ENCODE results near the gene ADGRV1. TPM values are rescaled to one million over a fixed set of nuclear protein-coding genes. Genes with fewer than 3 reads are reported as not detected.

ADGRV1 gene
- total RNA-seq, 1 experiment from 2014 or later, result 64.8 TPM

DNA sequence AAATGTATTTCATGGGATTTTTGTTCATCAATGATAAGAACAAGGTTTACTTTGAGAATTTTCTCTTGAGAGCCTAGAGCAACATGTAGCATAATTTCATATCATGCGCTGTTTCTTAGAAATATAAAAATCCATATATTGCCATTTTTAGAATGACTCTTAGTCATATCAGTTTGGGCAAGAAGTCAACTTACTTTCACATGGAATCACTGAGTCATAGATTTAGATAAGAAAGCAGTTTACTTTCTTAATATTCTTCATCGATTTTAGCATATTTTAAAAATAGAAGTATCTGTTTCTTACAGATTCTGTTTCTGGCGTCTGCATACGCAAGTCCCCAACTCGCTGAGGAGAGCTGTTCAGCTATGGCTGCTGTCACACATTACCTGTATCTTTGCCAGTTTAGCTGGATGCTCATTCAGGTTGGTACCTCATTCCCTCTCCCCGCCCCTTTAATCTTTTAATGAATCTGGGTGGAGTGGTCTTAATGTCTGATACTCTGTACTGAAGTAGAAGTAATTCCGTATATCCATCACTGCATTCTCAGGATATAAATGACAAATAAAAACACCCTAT lies 406.6 kb downstream of the ADGRV1 start:
- no peaks in the 10 kb centered on the region for H3K23me2 ChIP-seq (ENCODE audit: insufficient read length, low read depth, low read length, poor library complexity, severe bottlenecking)
- no peak overlapping the region for H3K56ac ChIP-seq (ENCODE audit: insufficient read length, low read depth, low read length)
- H2AFZ ChIP-seq (ENCODE audit: low read length), result no peak overlapping the region
- H3K27ac Mint-ChIP-seq, result no peak overlapping the region
- no peak overlapping the region for H2BK15ac ChIP-seq (ENCODE audit: low read depth, low read length)
- H3K4me3 Mint-ChIP-seq, result no peak overlapping the region
- no peak overlapping the region for H4K8ac ChIP-seq (replicated peaks; ENCODE audit: insufficient read length, low read depth, low read length)
- no peaks in the 10 kb centered on the region for H3K79me1 ChIP-seq (ENCODE audit: insufficient read depth, low read depth, low read length, poor library complexity, severe bottlenecking)
- peaks cover 2% of the 10 kb centered on the region; the same call in 1 of the 2 replicates for H3K27me3 Mint-ChIP-seq (ENCODE audit: low read depth)
- no peak for DNase-seq
- no peak overlapping the region for H3T11ph ChIP-seq (ENCODE audit: low read length)
- H3K14ac ChIP-seq (ENCODE audit: insufficient read depth, low read length), result no peak overlapping the region
- H3K36me3 Mint-ChIP-seq (ENCODE audit: insufficient read depth in 1 of 3, low read depth in 3 of 3), result peaks cover 42 to 46% (median 44%) of the 10 kb centered on the region in 3 experiments
- no peaks in the 10 kb centered on the region for H3K27me3 ChIP-seq (ENCODE audit: insufficient read depth, low read length)
- peaks cover 16 to 26% of the 10 kb centered on the region in 2 experiments for H3K9me3 Mint-ChIP-seq
- peaks cover 14% of the 10 kb centered on the region for H3K9me3 ChIP-seq (ENCODE audit: control insufficient read depth, low read depth, low read length)
- no peak overlapping the region for H3K9ac ChIP-seq (ENCODE audit: extremely low read depth, insufficient read length, low read length)
- H3K4ac ChIP-seq (ENCODE audit: low read depth, low read length), result no peak overlapping the region
- H4K5ac ChIP-seq (ENCODE audit: insufficient read length, low read depth, low read length), result no peak overlapping the region
- H2BK12ac ChIP-seq (ENCODE audit: insufficient read length, low read depth, low read length), result no peak overlapping the region
- H3K4me1 ChIP-seq (ENCODE audit: insufficient read depth, low read length), result no peaks in the 10 kb centered on the region
- no peak overlapping the region for H2AK5ac ChIP-seq (ENCODE audit: insufficient read length, low read length)
- H3K23ac ChIP-seq (ENCODE audit: insufficient read length, low read depth, low read length), result no peak overlapping the region
- no peak overlapping the region for H2BK120ac ChIP-seq (ENCODE audit: low read depth, low read length, poor library complexity, severe bottlenecking)
- peaks cover 0 to 2% of the 10 kb centered on the region in 2 experiments; a peak in 1 of 4 replicates for H3K4me1 Mint-ChIP-seq
- H2BK5ac ChIP-seq (ENCODE audit: insufficient read length, low read length), result no peak overlapping the region
- no peak overlapping the region for H3K4me2 ChIP-seq (ENCODE audit: insufficient read depth, insufficient read length, low read length)
- no peak overlapping the region for H3K27ac ChIP-seq (ENCODE audit: insufficient read length, low read depth, low read length)
- TF ChIP-seq, protein P1, sequence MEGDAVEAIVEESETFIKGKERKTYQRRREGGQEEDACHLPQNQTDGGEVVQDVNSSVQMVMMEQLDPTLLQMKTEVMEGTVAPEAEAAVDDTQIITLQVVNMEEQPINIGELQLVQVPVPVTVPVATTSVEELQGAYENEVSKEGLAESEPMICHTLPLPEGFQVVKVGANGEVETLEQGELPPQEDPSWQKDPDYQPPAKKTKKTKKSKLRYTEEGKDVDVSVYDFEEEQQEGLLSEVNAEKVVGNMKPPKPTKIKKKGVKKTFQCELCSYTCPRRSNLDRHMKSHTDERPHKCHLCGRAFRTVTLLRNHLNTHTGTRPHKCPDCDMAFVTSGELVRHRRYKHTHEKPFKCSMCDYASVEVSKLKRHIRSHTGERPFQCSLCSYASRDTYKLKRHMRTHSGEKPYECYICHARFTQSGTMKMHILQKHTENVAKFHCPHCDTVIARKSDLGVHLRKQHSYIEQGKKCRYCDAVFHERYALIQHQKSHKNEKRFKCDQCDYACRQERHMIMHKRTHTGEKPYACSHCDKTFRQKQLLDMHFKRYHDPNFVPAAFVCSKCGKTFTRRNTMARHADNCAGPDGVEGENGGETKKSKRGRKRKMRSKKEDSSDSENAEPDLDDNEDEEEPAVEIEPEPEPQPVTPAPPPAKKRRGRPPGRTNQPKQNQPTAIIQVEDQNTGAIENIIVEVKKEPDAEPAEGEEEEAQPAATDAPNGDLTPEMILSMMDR (conservative IDR thresholded peaks at IDR 0.05), result no peak
- no peak overlapping the region for H4K91ac ChIP-seq (ENCODE audit: insufficient read length, low read depth, low read length)
- H3K79me2 ChIP-seq (ENCODE audit: insufficient read depth, low read length), result no peaks in the 10 kb centered on the region
- no peaks in the 10 kb centered on the region for H4K20me1 ChIP-seq (ENCODE audit: control insufficient read depth, insufficient read depth, insufficient read length)
- no peak overlapping the region for H2BK20ac ChIP-seq (ENCODE audit: low read depth, low read length, poor library complexity, severe bottlenecking)
- no peak overlapping the region for H3K18ac ChIP-seq (ENCODE audit: insufficient read length, low read depth, low read length)
- WGBS (ENCODE audit: extremely low coverage, insufficient read length, low lambda C conversion rate), result no CpG with 5 or more reads among the region's 7 CpGs

All from H9 (cell line).